ENCODE results near the gene STOML1.

The STOML1 gene

GRCh38 chr15:73959012-73959581 is 33.0 kb downstream of the STOML1 start:
- no peak for DNase-seq

GRCh38 chr15:73957785-73958184 is 34.3 kb downstream of the STOML1 start:
- DNase-seq, result no peak

GRCh38 chr15:73957276-73957675 is 34.8 kb downstream of the STOML1 start:
- no peak for DNase-seq

- no peak for DNase-seq
Measured at GRCh38 chr15:73956743-73957135, 35.4 kb downstream of the STOML1 start.

GRCh38 chr15:73955861-73956742 is 36.0 kb downstream of the STOML1 start:
- DNase-seq, result no peak

GRCh38 chr15:73955326-73955725 is 36.8 kb downstream of the STOML1 start:
- DNase-seq, result no peak

GRCh38 chr15:73954188-73955145 is 37.6 kb downstream of the STOML1 start:
- no peak for DNase-seq

GRCh38 chr15:73952913-73953750 is 39.0 kb downstream of the STOML1 start:
- DNase-seq, result no peak

GRCh38 chr15:73952171-73952912 is 39.8 kb downstream of the STOML1 start:
- DNase-seq, result no peak

- no peak for DNase-seq
Measured at GRCh38 chr15:73951601-73952000, 40.5 kb downstream of the STOML1 start.

GRCh38 chr15:73950831-73951561 is 41.1 kb downstream of the STOML1 start:
- peak; percentile 66 for DNase-seq

GRCh38 chr15:73950479-73950830 is 41.6 kb downstream of the STOML1 start:
- DNase-seq, result no peak

GRCh38 chr15:73949496-73949895 is 42.6 kb downstream of the STOML1 start:
- DNase-seq, result no peak

- DNase-seq, result no peak
Measured at GRCh38 chr15:73948982-73949381, 43.1 kb downstream of the STOML1 start.

GRCh38 chr15:73948396-73948795 is 43.7 kb downstream of the STOML1 start:
- no peak for DNase-seq

GRCh38 chr15:73947651-73948050 is 44.4 kb downstream of the STOML1 start:
- DNase-seq, result no peak

- no peak for DNase-seq
Measured at GRCh38 chr15:73946795-73947370, 45.2 kb downstream of the STOML1 start.

- no peak for DNase-seq
Measured at GRCh38 chr15:73946046-73946721, 45.9 kb downstream of the STOML1 start.

GRCh38 chr15:73945130-73945508 is 47.0 kb downstream of the STOML1 start:
- DNase-seq, result no peak
